Natural killer cell (primary cell): ENCODE measurements around the gene BRD2. TPM values are rescaled to one million over a fixed set of nuclear protein-coding genes. Genes with fewer than 3 reads are reported as not detected.

Experiments used
- ATAC-seq, 3 donors: fragments of 150-1000 bp in 2 of 3; fragments of 200-7000 bp in 1 of 3; cut with Tn5 transposase; 1 replicate in 1 of 3; 2 replicates in 2 of 3; pipeline ENCODE4 v1.10.0; 2021; ENCODE audit warnings: mild to moderate bottlenecking in 2 of 3, moderate library complexity in 2 of 3
- DNase-seq, 2 donors: peaks; one replicate each; pipeline versions ENCODE4 v3.0.0 to v3.0.0-alpha.2; 2013 to 2021; ENCODE audit warnings: mixed read lengths in 1 of 2
- H3K27ac ChIP-seq: one replicate; pipeline ENCODE4 v1.5.1; 2013; ENCODE audit warnings: mild to moderate bottlenecking, low read length
- H3K27me3 ChIP-seq: one replicate; pipeline ENCODE4 v1.6.1; 2013; ENCODE audit warnings: low read length; ENCODE audit not compliant: control insufficient read depth, insufficient read depth
- H3K36me3 ChIP-seq: one replicate; pipeline ENCODE4 v1.6.1; 2013; ENCODE audit warnings: low read length; ENCODE audit not compliant: control insufficient read depth, insufficient read depth
- H3K4me1 ChIP-seq: one replicate; pipeline ENCODE4 v1.6.1; 2013; ENCODE audit warnings: low read length; ENCODE audit not compliant: control insufficient read depth, insufficient read depth
- H3K4me3 ChIP-seq: one replicate; pipeline ENCODE4 v1.5.1; 2013; ENCODE audit warnings: low read length
- H3K9me3 ChIP-seq: one replicate; pipeline ENCODE4 v1.6.1; 2013; ENCODE audit warnings: low read length; ENCODE audit not compliant: control insufficient read depth, insufficient read depth
- H3K27ac Mint-ChIP-seq, 2 donors: one replicate each; pipeline ENCODE4 v1.8.0; 2022; ENCODE audit warnings: mild to moderate bottlenecking in 2 of 2, mixed read lengths in 2 of 2, moderate library complexity in 1 of 2
- H3K27me3 Mint-ChIP-seq, 2 donors: one replicate each; pipeline ENCODE4 v1.8.0; 2022; ENCODE audit warnings: low read depth in 2 of 2, mixed read lengths in 2 of 2
- H3K36me3 Mint-ChIP-seq: one replicate; pipeline ENCODE4 v1.8.0; 2022; ENCODE audit warnings: mixed read lengths
- H3K4me1 Mint-ChIP-seq, 2 donors: one replicate each; pipeline ENCODE4 v1.8.0; 2022; ENCODE audit warnings: mixed read lengths in 2 of 2
- H3K4me3 Mint-ChIP-seq: one replicate; pipeline ENCODE4 v1.8.0; 2022; ENCODE audit warnings: mild to moderate bottlenecking, moderate library complexity, mixed read lengths
- H3K9me3 Mint-ChIP-seq, 2 donors: one replicate each; pipeline ENCODE4 v1.8.0; 2022; ENCODE audit warnings: mixed read lengths in 2 of 2
- WGBS: methylation state at CpG from one replicate; pipeline ENCODE4 v1.1.7; 2013; ENCODE audit warnings: missing lambda C conversion rate; ENCODE audit not compliant: insufficient coverage; 5-methylcytosine and 5-hydroxymethylcytosine counted together
- intact Hi-C: fragments of 100-400 bp; cut with micrococcal nuclease; formaldehyde crosslinking; loops from one replicate; pipeline ENCODE4 v1.14.2; 2022
- total RNA-seq, 4 donors: library from RNA; stranded (reverse); fragments of 120-200 nt in 1 of 4; gene quantifications; one replicate each; pipeline versions ENCODE4 v1.2.3 to v1.2.4, GENCODE V29; 2013 to 2022
- TF ChIP-seq, protein P1 (sequence below): fragments of 200-600 bp; IDR thresholded peaks from one replicate; pipeline ENCODE4 v1.8.0; 2022; ENCODE audit warnings: antibody characterized with exemption

BRD2 gene
- total RNA-seq, 3 donors from 2014 or later (not counting 1 experiment from before 2014, with no cell fraction given): 653 to 886 (median 714) TPM

- TF ChIP-seq, protein P1, sequence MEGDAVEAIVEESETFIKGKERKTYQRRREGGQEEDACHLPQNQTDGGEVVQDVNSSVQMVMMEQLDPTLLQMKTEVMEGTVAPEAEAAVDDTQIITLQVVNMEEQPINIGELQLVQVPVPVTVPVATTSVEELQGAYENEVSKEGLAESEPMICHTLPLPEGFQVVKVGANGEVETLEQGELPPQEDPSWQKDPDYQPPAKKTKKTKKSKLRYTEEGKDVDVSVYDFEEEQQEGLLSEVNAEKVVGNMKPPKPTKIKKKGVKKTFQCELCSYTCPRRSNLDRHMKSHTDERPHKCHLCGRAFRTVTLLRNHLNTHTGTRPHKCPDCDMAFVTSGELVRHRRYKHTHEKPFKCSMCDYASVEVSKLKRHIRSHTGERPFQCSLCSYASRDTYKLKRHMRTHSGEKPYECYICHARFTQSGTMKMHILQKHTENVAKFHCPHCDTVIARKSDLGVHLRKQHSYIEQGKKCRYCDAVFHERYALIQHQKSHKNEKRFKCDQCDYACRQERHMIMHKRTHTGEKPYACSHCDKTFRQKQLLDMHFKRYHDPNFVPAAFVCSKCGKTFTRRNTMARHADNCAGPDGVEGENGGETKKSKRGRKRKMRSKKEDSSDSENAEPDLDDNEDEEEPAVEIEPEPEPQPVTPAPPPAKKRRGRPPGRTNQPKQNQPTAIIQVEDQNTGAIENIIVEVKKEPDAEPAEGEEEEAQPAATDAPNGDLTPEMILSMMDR: no peak
- DNase-seq (no peak), ATAC-seq (no peak)
- Mint-ChIP-seq H3K27ac (peak overlapping the region; percentile 91 to 97), H3K9me3 (no peaks in the 10 kb centered on the region), H3K36me3 (peaks cover 61% of the 10 kb centered on the region), H3K4me3 (peak overlapping the region; percentile 22), H3K27me3 (no peaks in the 10 kb centered on the region), H3K4me1 (peaks cover 64 to 75% of the 10 kb centered on the region in 2 donors)
- Histone ChIP-seq H3K9me3 (no peaks in the 10 kb centered on the region), H3K4me1 (peaks cover 33% of the 10 kb centered on the region), H3K4me3 (no peak overlapping the region), H3K27ac (no peak overlapping the region), H3K27me3 (no peaks in the 10 kb centered on the region), H3K36me3 (peaks cover 86% of the 10 kb centered on the region)
- intact Hi-C loops: no loop called here
- 76% methylated on average over 6 of the region's 7 CpGs for WGBS
These were observed 9.5 kb downstream of the BRD2 start for GRCh38 chr6:32977953-32978324.

GRCh38 chr6:32979720-32980487 is 11.5 kb downstream of the BRD2 start:
- ATAC-seq (no peak), DNase-seq (no peak)
- H3K4me3 Mint-ChIP-seq: peak overlapping the region; percentile 31
- peak overlapping the region; percentile 37 to 97 for H3K27ac Mint-ChIP-seq
- TF ChIP-seq, protein P1: no peak
- Histone ChIP-seq H3K36me3 (peaks cover 72% of the 10 kb centered on the region), H3K27me3 (no peaks in the 10 kb centered on the region), H3K4me1 (peaks cover 28% of the 10 kb centered on the region), H3K4me3 (no peak overlapping the region), H3K27ac (no peak overlapping the region), H3K9me3 (no peaks in the 10 kb centered on the region)
- H3K36me3 Mint-ChIP-seq: peaks cover 49% of the 10 kb centered on the region
- H3K27me3 Mint-ChIP-seq: no peaks in the 10 kb centered on the region
- no peaks in the 10 kb centered on the region for H3K9me3 Mint-ChIP-seq
- intact Hi-C loops: no loop called here
- 92% methylated on average over 12 of the region's 12 CpGs for WGBS
- H3K4me1 Mint-ChIP-seq: peaks cover 59 to 62% of the 10 kb centered on the region in 2 donors

DNA sequence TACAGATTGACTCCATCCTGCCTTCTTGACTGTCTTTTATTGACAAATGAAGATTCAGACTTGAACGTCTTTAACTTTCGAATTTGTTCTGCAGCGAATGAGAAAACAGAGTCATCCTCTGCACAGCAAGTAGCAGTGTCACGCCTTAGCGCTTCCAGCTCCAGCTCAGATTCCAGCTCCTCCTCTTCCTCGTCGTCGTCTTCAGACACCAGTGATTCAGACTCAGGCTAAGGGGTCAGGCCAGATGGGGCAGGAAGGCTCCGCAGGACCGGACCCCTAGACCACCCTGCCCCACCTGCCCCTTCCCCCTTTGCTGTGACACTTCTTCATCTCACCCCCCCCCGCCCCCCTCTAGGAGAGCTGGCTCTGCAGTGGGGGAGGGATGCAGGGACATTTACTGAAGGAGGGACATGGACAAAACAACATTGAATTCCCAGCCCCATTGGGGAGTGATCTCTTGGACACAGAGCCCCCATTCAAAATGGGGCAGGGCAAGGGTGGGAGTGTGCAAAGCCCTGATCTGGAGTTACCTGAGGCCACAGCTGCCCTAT is 12.2 kb downstream of the BRD2 start:
- Mint-ChIP-seq H3K36me3 (peaks cover 43% of the 10 kb centered on the region), H3K4me3 (no peak overlapping the region), H3K27ac (peak overlapping the region; percentile 37 to 97), H3K9me3 (no peaks in the 10 kb centered on the region), H3K27me3 (no peaks in the 10 kb centered on the region), H3K4me1 (peaks cover 53 to 59% of the 10 kb centered on the region in 2 donors)
- H3K36me3 ChIP-seq: peaks cover 66% of the 10 kb centered on the region
- DNase-seq (peak in 1 of 2 donors; percentile 18), ATAC-seq (no peak)
- H3K9me3 ChIP-seq: no peaks in the 10 kb centered on the region
- H3K27me3 ChIP-seq: no peaks in the 10 kb centered on the region
- WGBS: 89% methylated on average over 10 of the region's 11 CpGs
- TF ChIP-seq, protein P1: no peak
- H3K27ac ChIP-seq: no peak overlapping the region
- no peak overlapping the region for H3K4me3 ChIP-seq
- intact Hi-C loops: no loop called here
- peaks cover 25% of the 10 kb centered on the region for H3K4me1 ChIP-seq
